ENCODE measurements around the gene ARSJ.

DNA sequence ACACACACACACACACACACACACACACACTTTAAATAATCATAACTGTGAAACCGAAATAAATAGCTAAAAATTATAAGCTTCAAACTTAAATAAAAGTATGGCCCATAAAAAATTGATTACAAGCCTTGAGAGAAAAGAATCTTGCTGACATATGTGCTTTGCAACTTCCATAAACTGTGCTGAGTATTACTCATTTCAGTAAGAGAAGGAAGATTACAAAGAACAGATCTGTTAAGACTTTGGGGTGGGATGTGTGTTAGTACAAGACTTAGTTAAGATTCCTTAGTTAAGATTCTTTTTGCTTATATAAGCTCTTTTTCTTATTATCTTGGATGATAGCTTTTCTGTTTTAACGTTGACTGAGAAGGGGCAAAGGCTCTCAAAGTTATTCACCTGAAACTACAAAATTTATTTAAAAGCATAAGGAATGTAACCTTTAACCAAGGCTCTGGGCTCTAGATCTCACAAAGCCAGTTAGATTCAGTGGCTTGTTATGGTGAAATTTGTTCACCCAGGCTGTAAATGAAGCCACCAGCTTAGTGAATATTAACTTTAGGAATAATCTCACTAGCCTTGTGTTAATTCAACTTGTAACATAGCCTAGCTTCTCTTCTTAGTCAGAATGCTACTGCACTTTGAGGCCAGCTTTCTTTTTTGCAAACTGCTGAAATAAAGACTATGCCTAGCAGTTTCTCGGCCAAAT lies 58.2 kb downstream of the ARSJ start:
- TF ChIP-seq, protein P1, sequence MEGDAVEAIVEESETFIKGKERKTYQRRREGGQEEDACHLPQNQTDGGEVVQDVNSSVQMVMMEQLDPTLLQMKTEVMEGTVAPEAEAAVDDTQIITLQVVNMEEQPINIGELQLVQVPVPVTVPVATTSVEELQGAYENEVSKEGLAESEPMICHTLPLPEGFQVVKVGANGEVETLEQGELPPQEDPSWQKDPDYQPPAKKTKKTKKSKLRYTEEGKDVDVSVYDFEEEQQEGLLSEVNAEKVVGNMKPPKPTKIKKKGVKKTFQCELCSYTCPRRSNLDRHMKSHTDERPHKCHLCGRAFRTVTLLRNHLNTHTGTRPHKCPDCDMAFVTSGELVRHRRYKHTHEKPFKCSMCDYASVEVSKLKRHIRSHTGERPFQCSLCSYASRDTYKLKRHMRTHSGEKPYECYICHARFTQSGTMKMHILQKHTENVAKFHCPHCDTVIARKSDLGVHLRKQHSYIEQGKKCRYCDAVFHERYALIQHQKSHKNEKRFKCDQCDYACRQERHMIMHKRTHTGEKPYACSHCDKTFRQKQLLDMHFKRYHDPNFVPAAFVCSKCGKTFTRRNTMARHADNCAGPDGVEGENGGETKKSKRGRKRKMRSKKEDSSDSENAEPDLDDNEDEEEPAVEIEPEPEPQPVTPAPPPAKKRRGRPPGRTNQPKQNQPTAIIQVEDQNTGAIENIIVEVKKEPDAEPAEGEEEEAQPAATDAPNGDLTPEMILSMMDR (IDR thresholded peaks at IDR 0.05 in 4 of 5, conservative IDR thresholded peaks at IDR 0.05 in 1 of 5) = no peak
- TF ChIP-seq POLR2A (IDR thresholded peaks at IDR 0.05) = no peak
